ENCODE measurements around the gene EPSTI1. TPM values are rescaled to one million over a fixed set of nuclear protein-coding genes. Genes with fewer than 3 reads are reported as not detected.

Gene EPSTI1
- total and polyA plus RNA-seq, 4 donors: 3.7 to 20.1 (median 15.2) TPM

DNA sequence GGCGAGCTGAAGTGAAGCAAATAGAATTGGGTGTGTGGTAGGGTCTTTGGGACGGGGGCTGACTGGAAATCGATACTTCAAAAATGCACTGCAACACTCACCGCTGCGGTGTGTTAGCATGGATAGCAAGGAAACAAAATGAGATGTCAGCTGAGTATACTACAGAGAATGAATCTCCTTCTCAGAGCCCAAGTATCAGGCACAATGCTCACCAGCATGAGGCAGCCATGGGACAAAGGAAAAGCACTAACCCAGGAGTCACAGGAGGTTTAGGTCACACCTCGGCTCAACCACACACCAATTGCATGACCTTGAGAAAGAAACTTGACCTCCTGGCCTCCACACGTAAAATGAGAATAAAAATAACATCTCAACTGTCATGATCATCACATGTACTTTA, 136.6 kb downstream of the EPSTI1 start:
- DNase-seq: no peak
- no peaks in the 10 kb centered on the region for H3K36me3 ChIP-seq (ENCODE audit: control insufficient read depth in 4 of 4, insufficient read depth in 4 of 4, low read length in 4 of 4)
- H3K27me3 ChIP-seq (ENCODE audit: control insufficient read depth in 3 of 3, insufficient read depth in 3 of 3, low read length in 2 of 3): no peaks in the 10 kb centered on the region
- no peaks in the 10 kb centered on the region for H3K4me1 ChIP-seq (ENCODE audit: control insufficient read depth in 5 of 5, insufficient read depth in 5 of 5, low read length in 5 of 5)
- 81 to 89% methylated on average over 7 of the region's 7 CpGs for WGBS, 2 donors
- H3K9me3 ChIP-seq (ENCODE audit: control insufficient read depth in 4 of 4, insufficient read depth in 3 of 4, low read length in 3 of 4): no peaks in the 10 kb centered on the region
- no peak overlapping the region for H3K9ac ChIP-seq (ENCODE audit: insufficient read depth in 1 of 2, low read length in 2 of 2)
- no peak for ATAC-seq (ENCODE audit: insufficient read depth, low FRiP score)
- H3K27ac ChIP-seq (ENCODE audit: low read depth in 1 of 2, low read length in 1 of 2): no peak overlapping the region
- TF ChIP-seq, protein P1, sequence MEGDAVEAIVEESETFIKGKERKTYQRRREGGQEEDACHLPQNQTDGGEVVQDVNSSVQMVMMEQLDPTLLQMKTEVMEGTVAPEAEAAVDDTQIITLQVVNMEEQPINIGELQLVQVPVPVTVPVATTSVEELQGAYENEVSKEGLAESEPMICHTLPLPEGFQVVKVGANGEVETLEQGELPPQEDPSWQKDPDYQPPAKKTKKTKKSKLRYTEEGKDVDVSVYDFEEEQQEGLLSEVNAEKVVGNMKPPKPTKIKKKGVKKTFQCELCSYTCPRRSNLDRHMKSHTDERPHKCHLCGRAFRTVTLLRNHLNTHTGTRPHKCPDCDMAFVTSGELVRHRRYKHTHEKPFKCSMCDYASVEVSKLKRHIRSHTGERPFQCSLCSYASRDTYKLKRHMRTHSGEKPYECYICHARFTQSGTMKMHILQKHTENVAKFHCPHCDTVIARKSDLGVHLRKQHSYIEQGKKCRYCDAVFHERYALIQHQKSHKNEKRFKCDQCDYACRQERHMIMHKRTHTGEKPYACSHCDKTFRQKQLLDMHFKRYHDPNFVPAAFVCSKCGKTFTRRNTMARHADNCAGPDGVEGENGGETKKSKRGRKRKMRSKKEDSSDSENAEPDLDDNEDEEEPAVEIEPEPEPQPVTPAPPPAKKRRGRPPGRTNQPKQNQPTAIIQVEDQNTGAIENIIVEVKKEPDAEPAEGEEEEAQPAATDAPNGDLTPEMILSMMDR (IDR thresholded peaks at IDR 0.05; ENCODE audit: control extremely low read depth, extremely low read depth): no peak
- no peak overlapping the region for H3K4me3 ChIP-seq

- Histone ChIP-seq H3K9me3 (ENCODE audit: control insufficient read depth in 4 of 4, insufficient read depth in 3 of 4, low read length in 3 of 4) (no peaks in the 10 kb centered on the region), H3K4me3 (no peak overlapping the region), H3K9ac (ENCODE audit: insufficient read depth in 1 of 2, low read length in 2 of 2) (no peak overlapping the region), H3K27me3 (ENCODE audit: control insufficient read depth in 3 of 3, insufficient read depth in 3 of 3, low read length in 2 of 3) (no peaks in the 10 kb centered on the region), H3K36me3 (ENCODE audit: control insufficient read depth in 4 of 4, insufficient read depth in 4 of 4, low read length in 4 of 4) (no peaks in the 10 kb centered on the region), H3K4me1 (ENCODE audit: control insufficient read depth in 5 of 5, insufficient read depth in 5 of 5, low read length in 5 of 5) (no peaks in the 10 kb centered on the region), H3K27ac (ENCODE audit: low read depth in 1 of 2, low read length in 1 of 2) (no peak overlapping the region)
- TF ChIP-seq, protein P1 (IDR thresholded peaks at IDR 0.05; ENCODE audit: control extremely low read depth, extremely low read depth): no peak
- 89 to 92% methylated on average over 3 of the region's 3 CpGs for WGBS, 2 donors
- no peak for DNase-seq
- ATAC-seq (ENCODE audit: insufficient read depth, low FRiP score): no peak
These were observed 139.9 kb downstream of the EPSTI1 start for GRCh38 chr13:42852136-42852535.

- Histone ChIP-seq H3K9me3 (ENCODE audit: control insufficient read depth in 4 of 4, insufficient read depth in 3 of 4, low read length in 3 of 4) (no peaks in the 10 kb centered on the region), H3K9ac (ENCODE audit: insufficient read depth in 1 of 2, low read length in 2 of 2) (no peak overlapping the region), H3K27ac (ENCODE audit: low read depth in 1 of 2, low read length in 1 of 2) (no peak overlapping the region), H3K4me3 (no peak overlapping the region), H3K36me3 (ENCODE audit: control insufficient read depth in 4 of 4, insufficient read depth in 4 of 4, low read length in 4 of 4) (no peaks in the 10 kb centered on the region), H3K27me3 (ENCODE audit: control insufficient read depth in 3 of 3, insufficient read depth in 3 of 3, low read length in 2 of 3) (no peaks in the 10 kb centered on the region), H3K4me1 (ENCODE audit: control insufficient read depth in 5 of 5, insufficient read depth in 5 of 5, low read length in 5 of 5) (no peaks in the 10 kb centered on the region)
- DNase-seq: no peak
- TF ChIP-seq, protein P1 (IDR thresholded peaks at IDR 0.05; ENCODE audit: control extremely low read depth, extremely low read depth): no peak
- ATAC-seq (ENCODE audit: insufficient read depth, low FRiP score): no peak
- 87 to 92% methylated on average over 2 of the region's 2 CpGs for WGBS, 2 donors
These were observed 142.8 kb downstream of the EPSTI1 start for GRCh38 chr13:42849200-42849599.

All from lung (tissue), 12 donors.